K562 (cell line): ENCODE data around the gene SLC22A23. TPM values are rescaled to one million over a fixed set of nuclear protein-coding genes. Genes with fewer than 3 reads are reported as not detected.

Source experiments
- ATAC-seq: fragments of 200-7000 bp; cut with Tn5 transposase; 3 replicates; pipeline ENCODE4 v1.9.1; 2020; ENCODE audit warnings: moderate library complexity
- BruUV-seq: library from RNA; stranded (reverse); fragments of 400-500 nt; replicated peaks from 2 replicates; lab custom pipeline; 2021; lab: Mats Ljungman, UMichigan
- CTCF ChIA-PET: fragments of 300-600 bp; formaldehyde crosslinking; extraction: SDS; loops from one replicate; lab custom pipeline; 2021; ENCODE audit warnings: low intra/inter-chr PET ratio; lab: Yijun Ruan, JAX
- POLR2A ChIA-PET: fragments of 300-600, 350-650 bp; sonication (Branson Sonifier 250); formaldehyde crosslinking; extraction: SDS; loops from one replicate; lab custom pipeline; 2021; ENCODE audit warnings: antibody characterized with exemption, inconsistent platforms; lab: Yijun Ruan, JAX
- DNase-seq, 4 experiments: peaks; one replicate each; pipeline versions ENCODE4 v3.0.0 to v3.0.0-alpha.2; 2011 to 2018; ENCODE audit warnings: low spot score in 3 of 4, mixed read lengths in 3 of 4; ENCODE audit errors: extremely low read depth in 1 of 4
- FAIRE-seq: peaks from 2 replicates; lab custom pipeline; 2011; peaks lifted over from hg19 to GRCh38; lab: Jason Lieb, UNC
- H2AFZ ChIP-seq: 2 replicates; pipeline ENCODE4 v1.6.0; 2011; ENCODE audit warnings: low read depth, low read length, control low read depth, inconsistent platforms
- H3K27ac ChIP-seq: fragments of 200-600 bp; 3 replicates; pipeline ENCODE4 v1.8.0; 2011; ENCODE audit warnings: low read depth, mild to moderate bottlenecking, control low read depth, inconsistent platforms, low read length, moderate library complexity, mixed read lengths; ENCODE audit errors: extremely low read depth
- H3K27me3 ChIP-seq, 2 experiments: fragments of 300-600 bp in 1 of 2; 2 replicates in 1 of 2; 3 replicates in 1 of 2; pipeline versions ENCODE4 v1.6.0 to v1.8.0; 2011; ENCODE audit warnings: inconsistent platforms in 2 of 2, low read length in 2 of 2, mild to moderate bottlenecking in 1 of 2, mixed read lengths in 1 of 2, moderate library complexity in 1 of 2; ENCODE audit not compliant: control insufficient read depth in 2 of 2, insufficient read depth in 2 of 2
- H3K36me3 ChIP-seq: fragments of 300-600 bp; 3 replicates; pipeline ENCODE4 v1.8.0; 2011; ENCODE audit warnings: mild to moderate bottlenecking, low read length, inconsistent platforms; ENCODE audit not compliant: control insufficient read depth, insufficient read depth
- H3K4me1 ChIP-seq, 2 experiments: fragments of 200-600 bp in 1 of 2; replicated peaks in 1 of 2; 2 replicates in 1 of 2; 3 replicates in 1 of 2; pipeline versions ENCODE4 v1.5.1 to v1.8.0; 2011; ENCODE audit warnings: inconsistent platforms in 2 of 2, low read length in 2 of 2, mild to moderate bottlenecking in 1 of 2, mixed read lengths in 1 of 2, moderate library complexity in 1 of 2; ENCODE audit not compliant: control insufficient read depth in 2 of 2, insufficient read depth in 2 of 2
- H3K4me2 ChIP-seq: 2 replicates; pipeline ENCODE4 v1.6.1; 2011; ENCODE audit warnings: low read length, control low read depth, inconsistent platforms, mixed read lengths; ENCODE audit not compliant: insufficient read depth
- H3K4me3 ChIP-seq: fragments of 200-600 bp; sonication (generic), shearing (Covaris generic); 2 replicates; pipeline ENCODE4 v1.5.1; 2016; ENCODE audit warnings: control low read depth, inconsistent platforms
- H3K79me2 ChIP-seq: fragments of 200-600 bp; 3 replicates; pipeline ENCODE4 v1.8.0; 2011; ENCODE audit warnings: low read length, inconsistent platforms; ENCODE audit not compliant: control insufficient read depth, insufficient read depth
- H3K9ac ChIP-seq, 2 experiments: 2 replicates each; pipeline versions ENCODE4 v1.6.0 to v1.6.1; 2011; ENCODE audit warnings: low read depth in 2 of 2, low read length in 2 of 2, control low read depth in 1 of 2, inconsistent platforms in 1 of 2, mild to moderate bottlenecking in 1 of 2, mixed read lengths in 1 of 2; ENCODE audit not compliant: insufficient read depth in 1 of 2
- H3K9me1 ChIP-seq: one replicate; pipeline ENCODE4 v1.6.0; 2011; ENCODE audit warnings: inconsistent platforms, mild to moderate bottlenecking, low read length, moderate library complexity; ENCODE audit not compliant: control insufficient read depth, insufficient read depth
- H3K9me3 ChIP-seq: replicated peaks from 2 replicates; pipeline ENCODE4 v1.5.1; 2011; ENCODE audit warnings: low read depth, low read length, inconsistent platforms; ENCODE audit not compliant: control insufficient read depth, insufficient read depth
- H4K20me1 ChIP-seq: replicated peaks from 2 replicates; pipeline ENCODE4 v1.6.1; 2011; ENCODE audit warnings: low read length, inconsistent platforms, mixed read lengths; ENCODE audit not compliant: control insufficient read depth, insufficient read depth
- CTCFL ChIP-seq: IDR thresholded peaks from 2 replicates; pipeline ENCODE4 v1.6.1; 2011; ENCODE audit warnings: borderline replicate concordance, low read depth, mild to moderate bottlenecking, moderate library complexity, low read length; ENCODE audit not compliant: insufficient read depth, poor library complexity, severe bottlenecking
- GATA2 ChIP-seq: sonication (generic); formaldehyde crosslinking; IDR thresholded peaks from 2 replicates; pipeline ENCODE4 v1.4.0; 2020; ENCODE audit warnings: mild to moderate bottlenecking, missing genetic modification reagents
- MCM3 ChIP-seq: fragments of 450-650 bp; IDR thresholded peaks from 2 replicates; pipeline ENCODE4 v1.6.1; 2016
- POU5F1 ChIP-seq: fragments of 150-350 bp; IDR thresholded peaks from 2 replicates; pipeline ENCODE4 v1.6.1; 2014; ENCODE audit warnings: borderline replicate concordance, low read length, low read depth, mild to moderate bottlenecking; ENCODE audit not compliant: partially characterized antibody
- SMAD1 ChIP-seq: fragments of 150-350 bp; IDR thresholded peaks from 2 replicates; pipeline ENCODE4 v1.6.1; 2014; ENCODE audit warnings: low read length, low read depth; ENCODE audit not compliant: partially characterized antibody
- TCF15 ChIP-seq: fragments of 250-450 bp; sonication (Bioruptor Pico); IDR thresholded peaks from 2 replicates; pipeline ENCODE4 v1.8.0; 2022; ENCODE audit warnings: moderate library complexity, mild to moderate bottlenecking, inconsistent platforms
- WGBS: fragments of 100-300 bp; shearing (Covaris generic); methylation state at CpG from one replicate; pipeline ENCODE4 v1.1.6; 2016; ENCODE audit warnings: low coverage, mixed read lengths; ENCODE audit not compliant: insufficient coverage; ENCODE audit errors: missing lambda C conversion rate; 5-methylcytosine and 5-hydroxymethylcytosine counted together
- in situ Hi-C: fragments of 300-500 bp; cut with MboI; formaldehyde crosslinking; loops from 4 replicates; pipeline ENCODE4 v1.15.0; 2018; ENCODE audit warnings: inconsistent platforms, mixed read lengths
- intact Hi-C: fragments of 100-400 bp; cut with micrococcal nuclease; formaldehyde crosslinking; loops from 2 replicates; pipeline ENCODE4 v1.14.2; 2022
- polyA plus RNA-seq, 8 experiments: library from polyadenylated mRNA; depleted of rRNA in 4 of 8; stranded (reverse) in 5 of 8; unstranded in 3 of 8; fragments of >200 nt; fragmentation: Nextera tagmentation in 2 of 8; fragmentation: Illumina TruSeq in 1 of 8; extraction: Ambion mirVana in 2 of 8; extraction: Trizol in 1 of 8; gene quantifications; 2 replicates each; pipeline versions ENCODE4 v1.2.1 to v1.2.3, GENCODE V29; 2011 to 2014; ENCODE audit warnings: inconsistent platforms in 1 of 8, missing spikeins in 1 of 8
- total RNA-seq, 7 experiments: library from RNA; depleted of rRNA in 6 of 7; stranded (reverse); fragments of >200 nt in 6 of 7; fragmentation: Illumina TruSeq in 2 of 7; extraction: Trizol in 2 of 7; gene quantifications; 2 replicates each; pipeline versions ENCODE4 v1.2.1 to v1.2.3, GENCODE V29; 2011 to 2021; ENCODE audit warnings: low replicate concordance in 1 of 7
- TF ChIP-seq, protein P1 (sequence below): fragments of 450-650 bp; IDR thresholded peaks from 2 replicates; pipeline ENCODE4 v1.6.1; 2017; ENCODE audit warnings: antibody characterized with exemption, mild to moderate bottlenecking

Gene SLC22A23
- total and polyA plus RNA-seq, 9 of the 15 experiments (the other 6 are each of a cell fraction or from before 2014, with no cell fraction given) = 0.30 to 8.7 (median 2.5) TPM

GRCh38 chr6:3263096-3263495, 193.8 kb downstream of the SLC22A23 start:
- Histone ChIP-seq H3K36me3 (peaks cover 72% of the 10 kb centered on the region), H3K27ac (no peak overlapping the region), H3K27me3 (no peaks in the 10 kb centered on the region), H3K9me1 (peaks cover 15% of the 10 kb centered on the region), H3K4me2 (no peak overlapping the region), H3K9me3 (no peaks in the 10 kb centered on the region), H3K79me2 (peaks cover 88% of the 10 kb centered on the region), H3K4me1 (peaks cover 21 to 27% of the 10 kb centered on the region in 2 experiments), H3K9ac (peak overlapping the region in 1 of 2 experiments; percentile 53; a peak in 1 of 4 replicates), H3K4me3 (no peak overlapping the region), H4K20me1 (peaks cover 42% of the 10 kb centered on the region), H2AFZ (no peak overlapping the region)
- 91% methylated on average over 6 of the region's 6 CpGs for WGBS
- in situ Hi-C loops (no loop called here), intact Hi-C loops (no loop called here)
- BruUV-seq = no TSS peak
- no peak for ATAC-seq
- no peak for FAIRE-seq
- ChIA-PET CTCF (no interaction called here), POLR2A (interaction anchor here (1.1 kb wide), 1 partner anchor 70 kb away, joined by 3 read pairs; no protein-coding TSS in a partner anchor)
- DNase-seq = no peak
- no peak for TF ChIP-seq MCM3
- peak; percentile 18; the same call in 1 of the 2 replicates for TF ChIP-seq GATA2 (CRISPR knock-in tag)

DNA sequence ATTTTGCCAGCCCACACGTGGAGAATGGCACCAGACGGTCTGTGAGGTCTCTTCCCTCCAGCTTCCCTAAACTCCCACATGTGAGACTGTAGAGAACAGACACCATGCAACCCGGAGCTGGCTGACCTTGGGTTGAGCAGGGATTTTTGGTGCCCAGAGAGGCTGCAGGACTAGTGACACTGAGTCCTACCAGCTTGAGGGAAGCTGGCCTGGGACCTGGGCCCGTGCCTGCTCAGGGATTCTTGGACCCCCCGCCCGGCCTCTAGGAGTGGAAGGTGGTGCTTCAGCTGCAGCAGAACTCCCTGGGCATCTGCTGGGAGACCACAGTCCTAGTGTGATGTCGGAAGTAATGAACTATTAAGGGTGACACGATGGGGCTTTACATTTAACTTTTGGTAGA, 194.9 kb downstream of the SLC22A23 start:
- peaks cover 62% of the 10 kb centered on the region for H3K36me3 ChIP-seq
- peaks cover 78% of the 10 kb centered on the region for H3K79me2 ChIP-seq
- H3K4me3 ChIP-seq = no peak overlapping the region
- no peak for FAIRE-seq
- H3K9me3 ChIP-seq = no peaks in the 10 kb centered on the region
- H3K9me1 ChIP-seq = peaks cover 15% of the 10 kb centered on the region
- H3K27me3 ChIP-seq = no peaks in the 10 kb centered on the region
- intact Hi-C loops = no loop called here
- in situ Hi-C loops = no loop called here
- peaks cover 36% of the 10 kb centered on the region for H4K20me1 ChIP-seq
- peaks cover 32 to 36% of the 10 kb centered on the region in 2 experiments for H3K4me1 ChIP-seq
- no peak for DNase-seq
- H3K27ac ChIP-seq = no peak overlapping the region
- no peak overlapping the region; the same call in 1 of the 2 replicates for H3K4me2 ChIP-seq
- POLR2A ChIA-PET = interaction anchor here (0.6 to 1.9 kb wide), 10 partner anchors 10 to 198 kb away, joined by 3 to 5 read pairs (median 4); no protein-coding TSS in a partner anchor
- no peak overlapping the region for H2AFZ ChIP-seq
- H3K9ac ChIP-seq = peak overlapping the region in 1 of 2 experiments; percentile 90; a peak in 2 of 4 replicates
- no TSS peak for BruUV-seq
- no peak for ATAC-seq
- WGBS = 70% methylated on average over 8 of the region's 8 CpGs
- CTCF ChIA-PET = no interaction called here
- TF ChIP-seq, protein P1, sequence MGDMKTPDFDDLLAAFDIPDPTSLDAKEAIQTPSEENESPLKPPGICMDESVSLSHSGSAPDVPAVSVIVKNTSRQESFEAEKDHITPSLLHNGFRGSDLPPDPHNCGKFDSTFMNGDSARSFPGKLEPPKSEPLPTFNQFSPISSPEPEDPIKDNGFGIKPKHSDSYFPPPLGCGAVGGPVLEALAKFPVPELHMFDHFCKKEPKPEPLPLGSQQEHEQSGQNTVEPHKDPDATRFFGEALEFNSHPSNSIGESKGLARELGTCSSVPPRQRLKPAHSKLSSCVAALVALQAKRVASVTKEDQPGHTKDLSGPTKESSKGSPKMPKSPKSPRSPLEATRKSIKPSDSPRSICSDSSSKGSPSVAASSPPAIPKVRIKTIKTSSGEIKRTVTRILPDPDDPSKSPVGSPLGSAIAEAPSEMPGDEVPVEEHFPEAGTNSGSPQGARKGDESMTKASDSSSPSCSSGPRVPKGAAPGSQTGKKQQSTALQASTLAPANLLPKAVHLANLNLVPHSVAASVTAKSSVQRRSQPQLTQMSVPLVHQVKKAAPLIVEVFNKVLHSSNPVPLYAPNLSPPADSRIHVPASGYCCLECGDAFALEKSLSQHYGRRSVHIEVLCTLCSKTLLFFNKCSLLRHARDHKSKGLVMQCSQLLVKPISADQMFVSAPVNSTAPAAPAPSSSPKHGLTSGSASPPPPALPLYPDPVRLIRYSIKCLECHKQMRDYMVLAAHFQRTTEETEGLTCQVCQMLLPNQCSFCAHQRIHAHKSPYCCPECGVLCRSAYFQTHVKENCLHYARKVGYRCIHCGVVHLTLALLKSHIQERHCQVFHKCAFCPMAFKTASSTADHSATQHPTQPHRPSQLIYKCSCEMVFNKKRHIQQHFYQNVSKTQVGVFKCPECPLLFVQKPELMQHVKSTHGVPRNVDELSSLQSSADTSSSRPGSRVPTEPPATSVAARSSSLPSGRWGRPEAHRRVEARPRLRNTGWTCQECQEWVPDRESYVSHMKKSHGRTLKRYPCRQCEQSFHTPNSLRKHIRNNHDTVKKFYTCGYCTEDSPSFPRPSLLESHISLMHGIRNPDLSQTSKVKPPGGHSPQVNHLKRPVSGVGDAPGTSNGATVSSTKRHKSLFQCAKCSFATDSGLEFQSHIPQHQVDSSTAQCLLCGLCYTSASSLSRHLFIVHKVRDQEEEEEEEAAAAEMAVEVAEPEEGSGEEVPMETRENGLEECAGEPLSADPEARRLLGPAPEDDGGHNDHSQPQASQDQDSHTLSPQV = no peak
- TF ChIP-seq SMAD1 (no peak), TCF15 (CRISPR knock-in tag) (no peak), CTCFL (no peak), POU5F1 (no peak)
